H1 (cell line): ENCODE data around the gene TAS1R3. TPM values are rescaled to one million over a fixed set of nuclear protein-coding genes. Genes with fewer than 3 reads are reported as not detected.
A peak's percentile ranks its signal among the peaks of the same experiment; 100 is the strongest.

Experiments used
- CTCF ChIA-PET: fragments of 300-600 bp; sonication (Branson Sonifier 250); formaldehyde crosslinking; loops from one replicate; lab custom pipeline; 2021; ENCODE audit not compliant: partially characterized antibody; lab: Charles Lee
- POLR2A ChIA-PET: fragments of 300-600 bp; sonication (Branson Sonifier 250); formaldehyde crosslinking; loops from one replicate; lab custom pipeline; 2021; ENCODE audit warnings: inconsistent platforms; ENCODE audit not compliant: partially characterized antibody; lab: Charles Lee
- DNase-seq, 2 experiments: peaks; one replicate each; pipeline versions ENCODE4 v3.0.0 to v3.0.0-alpha.2; 2010 to 2022; ENCODE audit warnings: low spot score in 2 of 2, low read depth in 1 of 2, mixed read lengths in 1 of 2
- FAIRE-seq: peaks from 2 replicates; lab custom pipeline; 2011; peaks lifted over from hg19 to GRCh38; lab: Jason Lieb, UNC
- H2AFZ ChIP-seq: 2 replicates; pipeline ENCODE4 v1.8.1; 2012; ENCODE audit warnings: low read length, inconsistent platforms
- H2AK5ac ChIP-seq: 2 replicates; pipeline ENCODE4 v1.6.1; 2013; ENCODE audit warnings: low read depth, low read length
- H2BK120ac ChIP-seq: replicated peaks from 2 replicates; pipeline ENCODE3; 2013; ENCODE audit warnings: low read depth, low read length, inconsistent platforms
- H2BK12ac ChIP-seq: 2 replicates; pipeline ENCODE4 v1.6.1; 2013; ENCODE audit warnings: low read depth, low read length
- H2BK15ac ChIP-seq: 2 replicates; pipeline ENCODE4 v1.6.1; 2013; ENCODE audit warnings: low read length
- H2BK20ac ChIP-seq: 2 replicates; pipeline ENCODE4 v1.6.1; 2013; ENCODE audit warnings: low read length
- H2BK5ac ChIP-seq: 2 replicates; pipeline ENCODE4 v1.6.1; 2013; ENCODE audit warnings: low read depth, low read length
- H3K14ac ChIP-seq: 2 replicates; pipeline ENCODE4 v1.6.1; 2013; ENCODE audit warnings: inconsistent platforms; ENCODE audit not compliant: insufficient read length
- H3K18ac ChIP-seq: 2 replicates; pipeline ENCODE4 v1.6.1; 2013; ENCODE audit warnings: low read length; ENCODE audit errors: extremely low read depth
- H3K23ac ChIP-seq: 2 replicates; pipeline ENCODE4 v1.6.1; 2013; ENCODE audit warnings: inconsistent platforms; ENCODE audit not compliant: insufficient read length
- H3K23me2 ChIP-seq: 2 replicates; pipeline ENCODE4 v1.6.1; 2013; ENCODE audit warnings: low read depth, low read length
- H3K27ac ChIP-seq: 2 replicates; pipeline ENCODE4 v1.6.1; 2011; ENCODE audit warnings: low read depth, low read length, inconsistent platforms
- H3K27me3 ChIP-seq, 4 experiments: replicated peaks in 1 of 4; 1 replicate in 1 of 4; 2 replicates in 3 of 4; pipeline versions ENCODE4 v1.6.1 to v1.8.1; 2011 to 2013; ENCODE audit warnings: low read length in 3 of 4, mild to moderate bottlenecking in 3 of 4, inconsistent platforms in 2 of 4, mixed read lengths in 2 of 4, moderate library complexity in 1 of 4; ENCODE audit not compliant: control insufficient read depth in 3 of 4, insufficient read depth in 3 of 4; ENCODE audit errors: extremely low read depth in 1 of 4
- H3K36me3 ChIP-seq, 4 experiments: 2 replicates each; pipeline versions ENCODE4 v1.6.1 to v1.8.1; 2011 to 2013; ENCODE audit warnings: mild to moderate bottlenecking in 4 of 4, low read length in 3 of 4, moderate library complexity in 2 of 4, control low read depth in 1 of 4, inconsistent platforms in 1 of 4; ENCODE audit not compliant: insufficient read depth in 4 of 4, control insufficient read depth in 2 of 4
- H3K4ac ChIP-seq: replicated peaks from 2 replicates; pipeline ENCODE3; 2013; ENCODE audit warnings: low read length, low read depth, mixed read lengths, inconsistent platforms; ENCODE audit not compliant: insufficient read length
- H3K4me1 ChIP-seq, 4 experiments: replicated peaks in 1 of 4; 1 replicate in 1 of 4; 2 replicates in 3 of 4; pipeline versions ENCODE4 v1.6.1 to v1.8.1; 2011 to 2013; ENCODE audit warnings: low read length in 3 of 4, inconsistent platforms in 2 of 4, mixed read lengths in 1 of 4; ENCODE audit not compliant: insufficient read depth in 4 of 4, control insufficient read depth in 3 of 4
- H3K4me2 ChIP-seq, 2 experiments: 2 replicates each; pipeline versions ENCODE4 v1.6.1 to v1.8.1; 2011 to 2013; ENCODE audit warnings: low read depth in 2 of 2, low read length in 2 of 2, control low read depth in 1 of 2, inconsistent platforms in 1 of 2, mild to moderate bottlenecking in 1 of 2; ENCODE audit not compliant: insufficient read depth in 1 of 2
- H3K4me3 ChIP-seq, 4 experiments: fragments of 200-600, 300-600 bp in 1 of 4; sonication (generic), shearing (Covaris generic), sonication (Bioruptor Twin) in 1 of 4; 2 replicates each; pipeline versions ENCODE4 v1.5.1 to v1.8.1; 2011 to 2016; ENCODE audit warnings: low read length in 4 of 4, low read depth in 3 of 4, control low read depth in 2 of 4, inconsistent platforms in 2 of 4, mild to moderate bottlenecking in 2 of 4, mixed read lengths in 1 of 4, moderate library complexity in 1 of 4; ENCODE audit not compliant: insufficient read depth in 2 of 4; ENCODE audit errors: extremely low read depth in 1 of 4
- H3K56ac ChIP-seq: replicated peaks from 2 replicates; pipeline ENCODE3; 2013; ENCODE audit warnings: low read depth, mild to moderate bottlenecking, mixed read lengths, low read length, inconsistent platforms; ENCODE audit not compliant: insufficient read length
- H3K79me1 ChIP-seq: 2 replicates; pipeline ENCODE4 v1.6.1; 2013; ENCODE audit warnings: low read depth, low read length, control low read depth
- H3K79me2 ChIP-seq, 2 experiments: 2 replicates each; pipeline versions ENCODE4 v1.6.1 to v1.8.1; 2012 to 2013; ENCODE audit warnings: low read length in 2 of 2, mild to moderate bottlenecking in 2 of 2, inconsistent platforms in 1 of 2; ENCODE audit not compliant: insufficient read depth in 2 of 2, control insufficient read depth in 1 of 2
- H3K9ac ChIP-seq, 4 experiments: replicated peaks in 1 of 4; 1 replicate in 1 of 4; 2 replicates in 3 of 4; pipeline versions ENCODE4 v1.6.1 to v1.8.1; 2011 to 2013; ENCODE audit warnings: low read depth in 3 of 4, low read length in 3 of 4, control low read depth in 2 of 4, mild to moderate bottlenecking in 2 of 4, moderate library complexity in 2 of 4, inconsistent platforms in 1 of 4; ENCODE audit errors: extremely low read depth in 1 of 4
- H3K9me3 ChIP-seq, 2 experiments: 2 replicates each; pipeline versions ENCODE4 v1.6.1 to v1.8.1; 2012 to 2013; ENCODE audit warnings: mild to moderate bottlenecking in 2 of 2, moderate library complexity in 2 of 2, control low read depth in 1 of 2, inconsistent platforms in 1 of 2, low read depth in 1 of 2, low read length in 1 of 2, mixed read lengths in 1 of 2; ENCODE audit not compliant: insufficient read depth in 2 of 2
- H4K20me1 ChIP-seq, 2 experiments: replicated peaks in 1 of 2; 2 replicates each; pipeline versions ENCODE3 to v1.8.1; 2011 to 2013; ENCODE audit warnings: inconsistent platforms in 2 of 2, low read length in 2 of 2, mild to moderate bottlenecking in 1 of 2; ENCODE audit not compliant: insufficient read depth in 2 of 2, control insufficient read depth in 1 of 2
- H4K5ac ChIP-seq: 2 replicates; pipeline ENCODE4 v1.6.1; 2013; ENCODE audit warnings: low read length, low read depth, mixed read lengths, inconsistent platforms; ENCODE audit not compliant: insufficient read length
- H4K8ac ChIP-seq: 2 replicates; pipeline ENCODE4 v1.8.0; 2013; ENCODE audit warnings: mild to moderate bottlenecking, moderate library complexity, low read length, inconsistent platforms; ENCODE audit not compliant: insufficient read depth; ENCODE audit errors: extremely low read depth
- H4K91ac ChIP-seq: replicated peaks from 2 replicates; pipeline ENCODE3; 2013; ENCODE audit warnings: low read length, mixed read lengths, inconsistent platforms; ENCODE audit not compliant: insufficient read length
- FOSL1 ChIP-seq: IDR thresholded peaks from 2 replicates; pipeline ENCODE4 v1.6.1; 2011; ENCODE audit warnings: mild to moderate bottlenecking, low read depth, low read length, moderate library complexity; ENCODE audit not compliant: insufficient read depth
- SUZ12 ChIP-seq: fragments of 200-600 bp; sonication (generic); IDR thresholded peaks from 2 replicates; pipeline ENCODE4 v1.6.1; 2012; ENCODE audit warnings: mild to moderate bottlenecking, inconsistent platforms, low read length, moderate library complexity, mixed read lengths
- WGBS, 2 experiments: shearing (Covaris generic) in 1 of 2; methylation state at CpG; one replicate each; pipeline versions ENCODE4 v1.1.6 to v1.1.7; 2013 to 2015; ENCODE audit warnings: low lambda C conversion rate in 2 of 2, mixed read lengths in 2 of 2, inconsistent platforms in 1 of 2, low coverage in 1 of 2, missing lambda C conversion rate in 1 of 2; ENCODE audit not compliant: insufficient replicate concordance in 2 of 2, insufficient coverage in 1 of 2, insufficient read length in 1 of 2; ENCODE audit errors: extremely low coverage in 1 of 2, missing lambda C conversion rate in 1 of 2; 5-methylcytosine and 5-hydroxymethylcytosine counted together
- polyA plus RNA-seq, 7 experiments: library from polyadenylated mRNA; depleted of rRNA in 3 of 7; stranded (reverse) in 5 of 7; unstranded in 2 of 7; fragments of >200 nt in 5 of 7; fragments of 200-250 nt in 2 of 7; gene quantifications; 1 replicate in 5 of 7; 2 replicates in 1 of 7; 4 replicates in 1 of 7; pipeline versions ENCODE4 v1.2.1 to v1.2.3, GENCODE V29; 2011 to 2013; ENCODE audit warnings: missing spikeins in 2 of 7, mixed read lengths in 2 of 7
- total RNA-seq: library from RNA; stranded (reverse); fragmentation: NEBNext Ultra II Directional; extraction: Animal tissue kit (Norgen Biotek cat#: 25700); gene quantifications from 2 replicates; pipeline ENCODE4 v1.2.1, GENCODE V29; 2021
- TF ChIP-seq, protein P1 (sequence below): IDR thresholded peaks from 2 replicates; pipeline ENCODE4 v1.6.1; 2012; ENCODE audit warnings: inconsistent platforms
- TF ChIP-seq, protein P2 (sequence below): IDR thresholded peaks from 2 replicates; pipeline ENCODE4 v1.6.1; 2011; ENCODE audit warnings: low read depth, mild to moderate bottlenecking, low read length; ENCODE audit not compliant: insufficient read depth
- TF ChIP-seq, protein P3 (sequence below): IDR thresholded peaks from 2 replicates; pipeline ENCODE4 v1.6.1; 2012; ENCODE audit warnings: inconsistent platforms

The TAS1R3 gene
- total and polyA plus RNA-seq, 2 of the 8 experiments (the other 6 are each of a cell fraction or from before 2014, with no cell fraction given): 0.03 to 0.19 TPM

DNA sequence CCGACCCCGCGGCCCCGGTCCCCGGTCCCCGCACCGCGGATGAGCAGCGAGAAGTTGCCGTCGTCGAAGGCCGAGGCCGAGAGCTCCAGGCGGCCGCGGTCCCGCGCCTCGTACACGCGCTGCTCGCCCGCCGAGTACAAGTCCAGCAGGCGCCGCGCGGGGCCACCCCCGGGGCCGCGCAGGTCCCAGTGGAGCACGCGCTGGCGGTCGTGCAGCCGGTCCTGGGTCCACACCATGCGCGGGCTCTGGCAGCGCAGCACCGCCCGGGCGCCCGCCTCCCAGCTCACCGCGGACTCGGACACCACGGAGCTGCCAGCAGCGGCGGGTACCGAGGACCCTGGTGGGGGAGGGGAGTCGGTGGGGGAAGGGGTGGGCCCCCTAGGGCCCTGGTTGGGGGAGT, 24.3 kb downstream of the TAS1R3 start:
- peak overlapping the region in 3 of 4 experiments; percentile 23 to 61 (median 26); a peak in 5 of 8 replicates for H3K4me3 ChIP-seq

More for the DNA sequence above, 24.3 kb downstream of the TAS1R3 start:
- H3K56ac ChIP-seq: no peak overlapping the region
- H3K9ac ChIP-seq: no peak overlapping the region
- WGBS, 2 experiments: 9% methylated on average over 9 of the region's 52 CpGs; no CpG with 5 or more reads in 1 of the 2 experiments
- FAIRE-seq: no peak
- no peak overlapping the region for H2BK120ac ChIP-seq
- POLR2A ChIA-PET: interaction anchor here (0.8 to 5.1 kb wide), 3 partner anchors 17 to 47 kb away, joined by 3 to 80 read pairs (median 4); partner anchors contain the start of gene AURKAIP1
- no peak overlapping the region for H3K4ac ChIP-seq
- H3K23ac ChIP-seq: no peak overlapping the region
- peaks cover 2 to 48% (median 38%) of the 10 kb centered on the region in 4 experiments for H3K4me1 ChIP-seq
- no peak overlapping the region for H2AK5ac ChIP-seq
- H4K20me1 ChIP-seq: peaks cover 0 to 6% of the 10 kb centered on the region in 2 experiments
- no peaks in the 10 kb centered on the region for H3K79me1 ChIP-seq
- peaks cover 16% of the 10 kb centered on the region; the same call in 1 of the 2 replicates for H3K23me2 ChIP-seq
- H3K18ac ChIP-seq: peak overlapping the region; percentile 60
- H2BK15ac ChIP-seq: no peak overlapping the region
- H3K36me3 ChIP-seq: no peaks in the 10 kb centered on the region
- peak overlapping the region; percentile 69 to 95 for H3K4me2 ChIP-seq
- H3K79me2 ChIP-seq: no peaks in the 10 kb centered on the region
- CTCF ChIA-PET: interaction anchor here (1.0 kb wide), 2 partner anchors 10 to 14 kb away, joined by 3 read pairs; no protein-coding TSS in a partner anchor
- TF ChIP-seq, protein P1, sequence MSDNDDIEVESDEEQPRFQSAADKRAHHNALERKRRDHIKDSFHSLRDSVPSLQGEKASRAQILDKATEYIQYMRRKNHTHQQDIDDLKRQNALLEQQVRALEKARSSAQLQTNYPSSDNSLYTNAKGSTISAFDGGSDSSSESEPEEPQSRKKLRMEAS: peak; percentile 66
- TF ChIP-seq, protein P2, sequence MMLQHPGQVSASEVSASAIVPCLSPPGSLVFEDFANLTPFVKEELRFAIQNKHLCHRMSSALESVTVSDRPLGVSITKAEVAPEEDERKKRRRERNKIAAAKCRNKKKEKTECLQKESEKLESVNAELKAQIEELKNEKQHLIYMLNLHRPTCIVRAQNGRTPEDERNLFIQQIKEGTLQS: no peak
- TF ChIP-seq FOSL1 (no peak), SUZ12 (peak; percentile 20; the same call in 1 of the 2 replicates)
- TF ChIP-seq, protein P3, sequence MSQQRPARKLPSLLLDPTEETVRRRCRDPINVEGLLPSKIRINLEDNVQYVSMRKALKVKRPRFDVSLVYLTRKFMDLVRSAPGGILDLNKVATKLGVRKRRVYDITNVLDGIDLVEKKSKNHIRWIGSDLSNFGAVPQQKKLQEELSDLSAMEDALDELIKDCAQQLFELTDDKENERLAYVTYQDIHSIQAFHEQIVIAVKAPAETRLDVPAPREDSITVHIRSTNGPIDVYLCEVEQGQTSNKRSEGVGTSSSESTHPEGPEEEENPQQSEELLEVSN: peak; percentile 68
- no peak overlapping the region for H2BK12ac ChIP-seq
- H4K91ac ChIP-seq: no peak overlapping the region
- H3K27me3 ChIP-seq: peaks cover 9 to 17% (median 14%) of the 10 kb centered on the region in 4 experiments
- H3K9me3 ChIP-seq: no peaks in the 10 kb centered on the region
- no peak overlapping the region; the same call in 1 of the 2 replicates for H4K8ac ChIP-seq
- H2BK20ac ChIP-seq: no peak overlapping the region
- no peak overlapping the region for H2BK5ac ChIP-seq
- H3K27ac ChIP-seq: no peak overlapping the region
- DNase-seq: peak in 1 of 2 experiments; percentile 74
- H2AFZ ChIP-seq: no peak overlapping the region
- no peak overlapping the region for H3K14ac ChIP-seq
- no peak overlapping the region for H4K5ac ChIP-seq
